K562 (cell line): ENCODE measurements around the gene ERGIC1. TPM values are rescaled to one million over a fixed set of nuclear protein-coding genes. Genes with fewer than 3 reads are reported as not detected.

Experiments
- ATAC-seq: fragments of 200-7000 bp; cut with Tn5 transposase; 3 replicates; pipeline ENCODE4 v1.9.1; 2020; ENCODE audit warnings: moderate library complexity
- BruUV-seq: library from RNA; stranded (reverse); fragments of 400-500 nt; replicated peaks from 2 replicates; lab custom pipeline; 2021; lab: Mats Ljungman, UMichigan
- CTCF ChIA-PET: fragments of 300-600 bp; formaldehyde crosslinking; extraction: SDS; loops from one replicate; lab custom pipeline; 2021; ENCODE audit warnings: low intra/inter-chr PET ratio; lab: Yijun Ruan, JAX
- POLR2A ChIA-PET: fragments of 300-600, 350-650 bp; sonication (Branson Sonifier 250); formaldehyde crosslinking; extraction: SDS; loops from one replicate; lab custom pipeline; 2021; ENCODE audit warnings: antibody characterized with exemption, inconsistent platforms; lab: Yijun Ruan, JAX
- DNase-seq, 4 experiments: peaks; one replicate each; pipeline versions ENCODE4 v3.0.0 to v3.0.0-alpha.2; 2011 to 2018; ENCODE audit warnings: low spot score in 3 of 4, mixed read lengths in 3 of 4; ENCODE audit errors: extremely low read depth in 1 of 4
- FAIRE-seq: peaks from 2 replicates; lab custom pipeline; 2011; peaks lifted over from hg19 to GRCh38; lab: Jason Lieb, UNC
- H2AFZ ChIP-seq: 2 replicates; pipeline ENCODE4 v1.6.0; 2011; ENCODE audit warnings: low read depth, low read length, control low read depth, inconsistent platforms
- H3K27ac ChIP-seq: fragments of 200-600 bp; 3 replicates; pipeline ENCODE4 v1.8.0; 2011; ENCODE audit warnings: low read depth, mild to moderate bottlenecking, control low read depth, inconsistent platforms, low read length, moderate library complexity, mixed read lengths; ENCODE audit errors: extremely low read depth
- H3K27me3 ChIP-seq, 2 experiments: fragments of 300-600 bp in 1 of 2; 2 replicates in 1 of 2; 3 replicates in 1 of 2; pipeline versions ENCODE4 v1.6.0 to v1.8.0; 2011; ENCODE audit warnings: inconsistent platforms in 2 of 2, low read length in 2 of 2, mild to moderate bottlenecking in 1 of 2, mixed read lengths in 1 of 2, moderate library complexity in 1 of 2; ENCODE audit not compliant: control insufficient read depth in 2 of 2, insufficient read depth in 2 of 2
- H3K36me3 ChIP-seq: fragments of 300-600 bp; 3 replicates; pipeline ENCODE4 v1.8.0; 2011; ENCODE audit warnings: mild to moderate bottlenecking, low read length, inconsistent platforms; ENCODE audit not compliant: control insufficient read depth, insufficient read depth
- H3K4me1 ChIP-seq, 2 experiments: fragments of 200-600 bp in 1 of 2; replicated peaks in 1 of 2; 2 replicates in 1 of 2; 3 replicates in 1 of 2; pipeline versions ENCODE4 v1.5.1 to v1.8.0; 2011; ENCODE audit warnings: inconsistent platforms in 2 of 2, low read length in 2 of 2, mild to moderate bottlenecking in 1 of 2, mixed read lengths in 1 of 2, moderate library complexity in 1 of 2; ENCODE audit not compliant: control insufficient read depth in 2 of 2, insufficient read depth in 2 of 2
- H3K4me2 ChIP-seq: 2 replicates; pipeline ENCODE4 v1.6.1; 2011; ENCODE audit warnings: low read length, control low read depth, inconsistent platforms, mixed read lengths; ENCODE audit not compliant: insufficient read depth
- H3K4me3 ChIP-seq: fragments of 200-600 bp; sonication (generic), shearing (Covaris generic); 2 replicates; pipeline ENCODE4 v1.5.1; 2016; ENCODE audit warnings: control low read depth, inconsistent platforms
- H3K79me2 ChIP-seq: fragments of 200-600 bp; 3 replicates; pipeline ENCODE4 v1.8.0; 2011; ENCODE audit warnings: low read length, inconsistent platforms; ENCODE audit not compliant: control insufficient read depth, insufficient read depth
- H3K9ac ChIP-seq, 2 experiments: 2 replicates each; pipeline versions ENCODE4 v1.6.0 to v1.6.1; 2011; ENCODE audit warnings: low read depth in 2 of 2, low read length in 2 of 2, control low read depth in 1 of 2, inconsistent platforms in 1 of 2, mild to moderate bottlenecking in 1 of 2, mixed read lengths in 1 of 2; ENCODE audit not compliant: insufficient read depth in 1 of 2
- H3K9me1 ChIP-seq: one replicate; pipeline ENCODE4 v1.6.0; 2011; ENCODE audit warnings: inconsistent platforms, mild to moderate bottlenecking, low read length, moderate library complexity; ENCODE audit not compliant: control insufficient read depth, insufficient read depth
- H3K9me3 ChIP-seq: replicated peaks from 2 replicates; pipeline ENCODE4 v1.5.1; 2011; ENCODE audit warnings: low read depth, low read length, inconsistent platforms; ENCODE audit not compliant: control insufficient read depth, insufficient read depth
- H4K20me1 ChIP-seq: replicated peaks from 2 replicates; pipeline ENCODE4 v1.6.1; 2011; ENCODE audit warnings: low read length, inconsistent platforms, mixed read lengths; ENCODE audit not compliant: control insufficient read depth, insufficient read depth
- CBFA2T3 ChIP-seq: fragments of 450-650 bp; IDR thresholded peaks from 2 replicates; pipeline ENCODE4 v1.6.1; 2017
- HNRNPH1 ChIP-seq: fragments of 200-400 bp; formaldehyde crosslinking; optimal IDR thresholded peaks from 2 replicates; pipeline ENCODE3; 2017; ENCODE audit warnings: low read depth, mild to moderate bottlenecking, low read length, moderate library complexity
- HNRNPK ChIP-seq: fragments of 200-400 bp; formaldehyde crosslinking; IDR thresholded peaks from one replicate; pipeline ENCODE4 v1.6.1; 2018; ENCODE audit warnings: mild to moderate bottlenecking, low read depth, low read length; ENCODE audit not compliant: poor library complexity, severe bottlenecking
- MCM5 ChIP-seq: fragments of 450-650 bp; IDR thresholded peaks from 2 replicates; pipeline ENCODE4 v1.6.1; 2016; ENCODE audit warnings: low read depth
- MTF1 ChIP-seq: fragments of 250-450 bp; sonication (Bioruptor Pico); IDR thresholded peaks from 2 replicates; pipeline ENCODE4 v1.9.0; 2021; ENCODE audit warnings: moderate library complexity, mild to moderate bottlenecking, inconsistent platforms, borderline replicate concordance
- PHB2 ChIP-seq: fragments of 450-650 bp; IDR thresholded peaks from 2 replicates; pipeline ENCODE4 v1.6.1; 2017; ENCODE audit warnings: low read depth
- RFX7 ChIP-seq: fragments of 250-450 bp; sonication (Bioruptor Pico); IDR thresholded peaks from 2 replicates; pipeline ENCODE4 v1.5.1; 2021; ENCODE audit warnings: mild to moderate bottlenecking
- SRSF9 ChIP-seq: fragments of 200-400 bp; formaldehyde crosslinking; IDR thresholded peaks from 2 replicates; pipeline ENCODE4 v1.6.1; 2017; ENCODE audit warnings: low read depth, low read length, borderline replicate concordance
- TEAD2 ChIP-seq: fragments of 450-650 bp; IDR thresholded peaks from 2 replicates; pipeline ENCODE4 v1.6.1; 2016; ENCODE audit warnings: missing genetic modification characterization, control low read depth, missing compliant biosample characterization
- TGIF2 ChIP-seq: sonication (generic); formaldehyde crosslinking; IDR thresholded peaks from 2 replicates; pipeline ENCODE4 v1.8.1; 2022; ENCODE audit warnings: mild to moderate bottlenecking, missing genetic modification reagents, moderate library complexity
- ZNF253 ChIP-seq: fragments of 250-450 bp; sonication (Bioruptor Pico); conservative IDR thresholded peaks from 2 replicates; pipeline ENCODE4 v1.6.1; 2021; ENCODE audit warnings: mild to moderate bottlenecking
- ZNF408 ChIP-seq: fragments of 250-450 bp; sonication (Bioruptor Pico); IDR thresholded peaks from 2 replicates; pipeline ENCODE4 v1.4.0; 2020; ENCODE audit warnings: low read depth, mild to moderate bottlenecking, moderate library complexity
- ZNF75A ChIP-seq: fragments of 450-650 bp; formaldehyde crosslinking; IDR thresholded peaks from 2 replicates; pipeline ENCODE4 v1.4.0; 2020; ENCODE audit warnings: mild to moderate bottlenecking
- WGBS: fragments of 100-300 bp; shearing (Covaris generic); methylation state at CpG from one replicate; pipeline ENCODE4 v1.1.6; 2016; ENCODE audit warnings: low coverage, mixed read lengths; ENCODE audit not compliant: insufficient coverage; ENCODE audit errors: missing lambda C conversion rate; 5-methylcytosine and 5-hydroxymethylcytosine counted together
- in situ Hi-C: fragments of 300-500 bp; cut with MboI; formaldehyde crosslinking; loops from 4 replicates; pipeline ENCODE4 v1.15.0; 2018; ENCODE audit warnings: inconsistent platforms, mixed read lengths
- intact Hi-C: fragments of 100-400 bp; cut with micrococcal nuclease; formaldehyde crosslinking; loops from 2 replicates; pipeline ENCODE4 v1.14.2; 2022
- polyA plus RNA-seq, 8 experiments: library from polyadenylated mRNA; depleted of rRNA in 4 of 8; stranded (reverse) in 5 of 8; unstranded in 3 of 8; fragments of >200 nt; fragmentation: Nextera tagmentation in 2 of 8; fragmentation: Illumina TruSeq in 1 of 8; extraction: Ambion mirVana in 2 of 8; extraction: Trizol in 1 of 8; gene quantifications; 2 replicates each; pipeline versions ENCODE4 v1.2.1 to v1.2.3, GENCODE V29; 2011 to 2014; ENCODE audit warnings: inconsistent platforms in 1 of 8, missing spikeins in 1 of 8
- total RNA-seq, 7 experiments: library from RNA; depleted of rRNA in 6 of 7; stranded (reverse); fragments of >200 nt in 6 of 7; fragmentation: Illumina TruSeq in 2 of 7; extraction: Trizol in 2 of 7; gene quantifications; 2 replicates each; pipeline versions ENCODE4 v1.2.1 to v1.2.3, GENCODE V29; 2011 to 2021; ENCODE audit warnings: low replicate concordance in 1 of 7

Gene ERGIC1
- total and polyA plus RNA-seq, 9 of the 15 experiments (the other 6 are each of a cell fraction or from before 2014, with no cell fraction given) = 5.5 to 68.4 (median 36.4) TPM

DNA sequence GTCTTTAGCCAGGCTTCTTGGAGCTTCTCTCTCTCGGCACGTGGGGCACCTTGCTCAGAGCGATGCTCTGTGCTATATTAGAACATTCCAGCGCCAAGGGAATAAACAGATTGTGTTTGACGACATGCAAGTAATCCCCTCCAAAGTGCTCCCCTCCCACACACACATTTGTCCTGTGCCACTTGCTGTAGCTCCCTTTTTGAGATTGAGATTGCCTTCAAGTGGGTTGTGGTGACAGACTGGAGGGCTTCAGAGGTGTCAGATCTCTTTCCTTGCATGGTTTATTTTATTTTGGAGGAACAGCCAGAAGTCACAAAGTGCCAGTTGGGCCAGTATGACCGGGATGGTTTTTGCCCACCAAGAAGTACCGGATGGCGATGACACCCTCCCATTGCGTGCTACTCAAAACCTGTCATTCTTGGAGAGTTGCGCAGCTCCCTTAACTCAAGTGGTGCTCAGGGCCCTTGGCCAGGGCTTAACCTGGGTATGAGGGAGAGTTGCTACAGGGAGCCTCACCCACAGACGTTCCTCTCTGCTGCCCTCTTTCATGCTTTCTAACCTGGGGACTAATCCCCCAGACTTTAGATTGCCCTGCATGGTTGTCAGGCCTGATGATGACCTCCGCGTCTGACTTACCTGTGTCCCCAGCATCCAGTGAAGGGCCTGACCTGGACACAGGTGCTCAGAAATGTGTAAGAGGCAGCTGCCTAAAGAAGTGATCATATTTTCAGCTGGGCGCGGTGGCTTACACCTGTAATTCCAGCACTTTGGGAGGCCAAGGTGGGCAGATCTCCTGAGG is 106.4 kb downstream of the ERGIC1 start:
- Histone ChIP-seq H4K20me1 (no peaks in the 10 kb centered on the region), H3K4me3 (no peak overlapping the region), H3K9ac (no peak overlapping the region), H3K27me3 (no peaks in the 10 kb centered on the region), H3K9me3 (no peaks in the 10 kb centered on the region), H3K27ac (no peak overlapping the region), H2AFZ (no peak overlapping the region), H3K79me2 (no peaks in the 10 kb centered on the region), H3K4me2 (no peak overlapping the region), H3K4me1 (peaks cover 7 to 12% of the 10 kb centered on the region in 2 experiments), H3K36me3 (peaks cover 9% of the 10 kb centered on the region; the same call in 1 of the 3 replicates), H3K9me1 (no peaks in the 10 kb centered on the region)
- WGBS = 82% methylated on average over 15 of the region's 15 CpGs
- intact Hi-C loops = no loop called here
- ATAC-seq = no peak
- in situ Hi-C loops = loop anchor here (10.0 kb wide), 1 partner anchor 456 kb away; no protein-coding TSS in a partner anchor
- BruUV-seq = no TSS peak
- no peak for TF ChIP-seq ZNF408 (CRISPR knock-in tag)
- no peak for TF ChIP-seq MTF1 (CRISPR knock-in tag)
- no peak for TF ChIP-seq ZNF75A (CRISPR knock-in tag)
- no peak for TF ChIP-seq TGIF2
- TF ChIP-seq TEAD2 = no peak
- no peak for TF ChIP-seq MCM5
- no peak for TF ChIP-seq PHB2
- no peak for TF ChIP-seq CBFA2T3
- no peak for TF ChIP-seq SRSF9
- no peak for TF ChIP-seq RFX7
- TF ChIP-seq HNRNPH1 = no peak
- no peak for TF ChIP-seq ZNF253 (CRISPR knock-in tag)
- no peak for TF ChIP-seq HNRNPK
- FAIRE-seq = no peak
- ChIA-PET POLR2A (interaction anchor here (0.9 kb wide), 1 partner anchor 226 kb away, joined by 3 read pairs; no protein-coding TSS in a partner anchor), CTCF (no interaction called here)
- DNase-seq = no peak
